HEK293 (cell line): ENCODE measurements around the gene ELMO1.

Experiments
- CTCF ChIA-PET: fragments of 350-600 bp; formaldehyde crosslinking; extraction: SDS; loops from one replicate; lab custom pipeline; 2021; ENCODE audit warnings: antibody characterized with exemption; lab: Yijun Ruan, JAX
- POLR2A ChIA-PET: fragments of 300-600 bp; formaldehyde crosslinking; extraction: SDS; loops from one replicate; lab custom pipeline; 2020; ENCODE audit warnings: antibody characterized with exemption, inconsistent platforms; lab: Yijun Ruan, JAX
- H3K27ac ChIP-seq: fragments of 200-500 bp; sonication (Bioruptor generic); 2 replicates; pipeline ENCODE4 v1.5.1; 2014; ENCODE audit warnings: low read depth, low read length, control low read depth, inconsistent platforms; ENCODE audit errors: extremely low read depth
- H3K36me3 ChIP-seq, 2 experiments: fragments of 200-500 bp in 1 of 2; sonication (Bioruptor generic) in 1 of 2; 1 replicate in 1 of 2; 2 replicates in 1 of 2; pipeline ENCODE4 v1.5.1; 2014 to 2017; ENCODE audit warnings: inconsistent platforms in 2 of 2, low read length in 2 of 2; ENCODE audit not compliant: control insufficient read depth in 2 of 2, insufficient read depth in 1 of 2
- H3K4me1 ChIP-seq: fragments of 200-500 bp; sonication (Bioruptor generic); 2 replicates; pipeline ENCODE4 v1.5.1; 2014; ENCODE audit warnings: mild to moderate bottlenecking, low read length, inconsistent platforms; ENCODE audit not compliant: control insufficient read depth, insufficient read depth
- H3K4me3 ChIP-seq: 2 replicates; pipeline ENCODE4 v1.5.1; 2011; ENCODE audit warnings: low read depth, mild to moderate bottlenecking, control low read depth, low read length, moderate library complexity
- H3K9me3 ChIP-seq: fragments of 200-500 bp; sonication (Bioruptor generic); 2 replicates; pipeline ENCODE4 v1.5.1; 2014; ENCODE audit warnings: low read depth, low read length, inconsistent platforms; ENCODE audit not compliant: control insufficient read depth, insufficient read depth
- BCL11A ChIP-seq: fragments of 450-650 bp; formaldehyde crosslinking; IDR thresholded peaks from 2 replicates; pipeline ENCODE4 v1.5.1; 2016; ENCODE audit warnings: low read depth, missing biosample characterization, missing genetic modification characterization
- GFI1B ChIP-seq: fragments of 450-650 bp; formaldehyde crosslinking; IDR thresholded peaks from 2 replicates; pipeline ENCODE4 v1.5.1; 2016; ENCODE audit warnings: missing biosample characterization, missing genetic modification characterization
- MZF1 ChIP-seq: fragments of 450-650 bp; formaldehyde crosslinking; IDR thresholded peaks from 2 replicates; pipeline ENCODE4 v1.5.1; 2017; ENCODE audit warnings: missing biosample characterization, missing genetic modification characterization, borderline replicate concordance
- OVOL3 ChIP-seq: fragments of 450-650 bp; formaldehyde crosslinking; IDR thresholded peaks from 2 replicates; pipeline ENCODE4 v1.5.1; 2016; ENCODE audit warnings: missing biosample characterization, missing genetic modification characterization
- SALL2 ChIP-seq: fragments of 450-650 bp; formaldehyde crosslinking; IDR thresholded peaks from 2 replicates; pipeline ENCODE4 v1.5.0; 2017; ENCODE audit warnings: missing biosample characterization, mild to moderate bottlenecking, missing genetic modification characterization, borderline replicate concordance
- ZFP3 ChIP-seq: fragments of 450-650 bp; formaldehyde crosslinking; IDR thresholded peaks from 2 replicates; pipeline ENCODE4 v1.5.1; 2016; ENCODE audit warnings: low read depth, missing biosample characterization, missing genetic modification characterization
- ZNF155 ChIP-seq: fragments of 450-650 bp; formaldehyde crosslinking; IDR thresholded peaks from 2 replicates; pipeline ENCODE4 v1.5.1; 2016; ENCODE audit warnings: missing biosample characterization, missing genetic modification characterization
- ZNF175 ChIP-seq: fragments of 450-650 bp; formaldehyde crosslinking; IDR thresholded peaks from 2 replicates; pipeline ENCODE4 v1.5.1; 2016; ENCODE audit warnings: missing biosample characterization, missing genetic modification characterization
- ZNF19 ChIP-seq: fragments of 450-650 bp; formaldehyde crosslinking; IDR thresholded peaks from 2 replicates; pipeline ENCODE4; 2016; ENCODE audit warnings: missing biosample characterization, missing genetic modification characterization, low read depth
- ZNF214 ChIP-seq: fragments of 450-650 bp; formaldehyde crosslinking; IDR thresholded peaks from 2 replicates; pipeline ENCODE4 v1.5.1; 2017; ENCODE audit warnings: missing biosample characterization, mild to moderate bottlenecking, missing genetic modification characterization, borderline replicate concordance
- ZNF311 ChIP-seq: fragments of 450-650 bp; formaldehyde crosslinking; IDR thresholded peaks from 2 replicates; pipeline ENCODE4 v1.5.1; 2017; ENCODE audit warnings: missing biosample characterization, missing genetic modification characterization, borderline replicate concordance
- ZNF404 ChIP-seq: fragments of 450-650 bp; formaldehyde crosslinking; IDR thresholded peaks from 2 replicates; pipeline ENCODE4 v1.5.1; 2017; ENCODE audit warnings: missing biosample characterization, missing genetic modification characterization
- ZNF48 ChIP-seq: fragments of 450-650 bp; formaldehyde crosslinking; IDR thresholded peaks from 2 replicates; pipeline ENCODE4 v1.5.1; 2016; ENCODE audit warnings: missing biosample characterization, missing genetic modification characterization
- ZNF529 ChIP-seq: fragments of 450-650 bp; formaldehyde crosslinking; IDR thresholded peaks from 2 replicates; pipeline ENCODE4 v1.5.1; 2017; ENCODE audit warnings: missing genetic modification characterization, missing biosample characterization; ENCODE audit not compliant: insufficient replicate concordance
- ZNF580 ChIP-seq: fragments of 450-650 bp; formaldehyde crosslinking; IDR thresholded peaks from 2 replicates; pipeline ENCODE4 v1.5.1; 2016; ENCODE audit warnings: missing biosample characterization, missing genetic modification characterization
- ZNF585B ChIP-seq: fragments of 450-650 bp; formaldehyde crosslinking; IDR thresholded peaks from 2 replicates; pipeline ENCODE4 v1.5.1; 2016; ENCODE audit warnings: missing biosample characterization, missing genetic modification characterization
- ZNF645 ChIP-seq: fragments of 450-650 bp; formaldehyde crosslinking; IDR thresholded peaks from 2 replicates; pipeline ENCODE4; 2016; ENCODE audit warnings: missing biosample characterization, missing genetic modification characterization
- ZNF785 ChIP-seq: fragments of 450-650 bp; formaldehyde crosslinking; IDR thresholded peaks from 2 replicates; pipeline ENCODE4 v1.5.1; 2016; ENCODE audit warnings: missing biosample characterization, missing genetic modification characterization
- TF ChIP-seq, protein P1 (sequence below): fragments of 450-650 bp; formaldehyde crosslinking; IDR thresholded peaks from 2 replicates; pipeline ENCODE4 v1.5.1; 2017; ENCODE audit warnings: missing biosample characterization, missing genetic modification characterization
- TF ChIP-seq, protein P2 (sequence below): fragments of 450-650 bp; formaldehyde crosslinking; IDR thresholded peaks from 2 replicates; pipeline ENCODE4 v1.5.1; 2016; ENCODE audit warnings: missing biosample characterization, missing genetic modification characterization, low read depth
- TF ChIP-seq, protein P3 (sequence below): fragments of 450-650 bp; formaldehyde crosslinking; conservative IDR thresholded peaks from 2 replicates; pipeline ENCODE4 v1.5.1; 2016; ENCODE audit warnings: low read depth, missing biosample characterization, missing genetic modification characterization
- TF ChIP-seq, protein P4 (sequence below): fragments of 450-650 bp; formaldehyde crosslinking; IDR thresholded peaks from 2 replicates; pipeline ENCODE4 v1.5.1; 2016; ENCODE audit warnings: missing biosample characterization, missing genetic modification characterization, borderline replicate concordance
- TF ChIP-seq, protein P5 (sequence below): fragments of 450-650 bp; IDR thresholded peaks from 2 replicates; pipeline ENCODE4 v1.5.1; 2018; ENCODE audit warnings: missing biosample characterization, mild to moderate bottlenecking, missing genetic modification characterization

The ELMO1 gene

GRCh38 chr7:36919738-36920137, 528.9 kb downstream of the ELMO1 start:
- no peaks in the 10 kb centered on the region for H3K9me3 ChIP-seq
- no peaks in the 10 kb centered on the region for H3K4me1 ChIP-seq
- ChIA-PET CTCF (interaction anchor here (0.6 kb wide), 1 partner anchor 235 kb away, joined by 3 read pairs; no protein-coding TSS in a partner anchor), POLR2A (no interaction called here)
- H3K4me3 ChIP-seq, result no peak overlapping the region
- H3K36me3 ChIP-seq, result no peaks in the 10 kb centered on the region
- H3K27ac ChIP-seq, result no peak overlapping the region
- TF ChIP-seq, protein P1, sequence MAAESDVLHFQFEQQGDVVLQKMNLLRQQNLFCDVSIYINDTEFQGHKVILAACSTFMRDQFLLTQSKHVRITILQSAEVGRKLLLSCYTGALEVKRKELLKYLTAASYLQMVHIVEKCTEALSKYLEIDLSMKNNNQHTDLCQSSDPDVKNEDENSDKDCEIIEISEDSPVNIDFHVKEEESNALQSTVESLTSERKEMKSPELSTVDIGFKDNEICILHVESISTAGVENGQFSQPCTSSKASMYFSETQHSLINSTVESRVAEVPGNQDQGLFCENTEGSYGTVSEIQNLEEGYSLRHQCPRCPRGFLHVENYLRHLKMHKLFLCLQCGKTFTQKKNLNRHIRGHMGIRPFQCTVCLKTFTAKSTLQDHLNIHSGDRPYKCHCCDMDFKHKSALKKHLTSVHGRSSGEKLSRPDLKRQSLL (tag by site-specific recombination), result no peak
- TF ChIP-seq MZF1, result no peak
- TF ChIP-seq BCL11A (tag by site-specific recombination), result no peak
- TF ChIP-seq, protein P2, sequence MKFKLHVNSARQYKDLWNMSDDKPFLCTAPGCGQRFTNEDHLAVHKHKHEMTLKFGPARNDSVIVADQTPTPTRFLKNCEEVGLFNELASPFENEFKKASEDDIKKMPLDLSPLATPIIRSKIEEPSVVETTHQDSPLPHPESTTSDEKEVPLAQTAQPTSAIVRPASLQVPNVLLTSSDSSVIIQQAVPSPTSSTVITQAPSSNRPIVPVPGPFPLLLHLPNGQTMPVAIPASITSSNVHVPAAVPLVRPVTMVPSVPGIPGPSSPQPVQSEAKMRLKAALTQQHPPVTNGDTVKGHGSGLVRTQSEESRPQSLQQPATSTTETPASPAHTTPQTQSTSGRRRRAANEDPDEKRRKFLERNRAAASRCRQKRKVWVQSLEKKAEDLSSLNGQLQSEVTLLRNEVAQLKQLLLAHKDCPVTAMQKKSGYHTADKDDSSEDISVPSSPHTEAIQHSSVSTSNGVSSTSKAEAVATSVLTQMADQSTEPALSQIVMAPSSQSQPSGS, result no peak
- no peak for TF ChIP-seq OVOL3 (tag by site-specific recombination)
- TF ChIP-seq SALL2 (tag by site-specific recombination), result no peak
- TF ChIP-seq, protein P3, sequence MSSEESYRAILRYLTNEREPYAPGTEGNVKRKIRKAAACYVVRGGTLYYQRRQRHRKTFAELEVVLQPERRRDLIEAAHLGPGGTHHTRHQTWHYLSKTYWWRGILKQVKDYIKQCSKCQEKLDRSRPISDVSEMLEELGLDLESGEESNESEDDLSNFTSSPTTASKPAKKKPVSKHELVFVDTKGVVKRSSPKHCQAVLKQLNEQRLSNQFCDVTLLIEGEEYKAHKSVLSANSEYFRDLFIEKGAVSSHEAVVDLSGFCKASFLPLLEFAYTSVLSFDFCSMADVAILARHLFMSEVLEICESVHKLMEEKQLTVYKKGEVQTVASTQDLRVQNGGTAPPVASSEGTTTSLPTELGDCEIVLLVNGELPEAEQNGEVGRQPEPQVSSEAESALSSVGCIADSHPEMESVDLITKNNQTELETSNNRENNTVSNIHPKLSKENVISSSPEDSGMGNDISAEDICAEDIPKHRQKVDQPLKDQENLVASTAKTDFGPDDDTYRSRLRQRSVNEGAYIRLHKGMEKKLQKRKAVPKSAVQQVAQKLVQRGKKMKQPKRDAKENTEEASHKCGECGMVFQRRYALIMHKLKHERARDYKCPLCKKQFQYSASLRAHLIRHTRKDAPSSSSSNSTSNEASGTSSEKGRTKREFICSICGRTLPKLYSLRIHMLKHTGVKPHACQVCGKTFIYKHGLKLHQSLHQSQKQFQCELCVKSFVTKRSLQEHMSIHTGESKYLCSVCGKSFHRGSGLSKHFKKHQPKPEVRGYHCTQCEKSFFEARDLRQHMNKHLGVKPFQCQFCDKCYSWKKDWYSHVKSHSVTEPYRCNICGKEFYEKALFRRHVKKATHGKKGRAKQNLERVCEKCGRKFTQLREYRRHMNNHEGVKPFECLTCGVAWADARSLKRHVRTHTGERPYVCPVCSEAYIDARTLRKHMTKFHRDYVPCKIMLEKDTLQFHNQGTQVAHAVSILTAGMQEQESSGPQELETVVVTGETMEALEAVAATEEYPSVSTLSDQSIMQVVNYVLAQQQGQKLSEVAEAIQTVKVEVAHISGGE (tag by site-specific recombination), result no peak
- TF ChIP-seq ZNF155 (tag by site-specific recombination), result no peak
- no peak for TF ChIP-seq ZNF19
- no peak for TF ChIP-seq ZNF645 (tag by site-specific recombination)
- no peak for TF ChIP-seq ZNF404 (tag by site-specific recombination)
- TF ChIP-seq ZNF175 (tag by site-specific recombination), result no peak
- no peak for TF ChIP-seq ZNF529 (tag by site-specific recombination)
- no peak for TF ChIP-seq ZNF580
- TF ChIP-seq ZNF48 (tag by site-specific recombination), result no peak
- TF ChIP-seq, all 188 proteins: peak for 0

DNA sequence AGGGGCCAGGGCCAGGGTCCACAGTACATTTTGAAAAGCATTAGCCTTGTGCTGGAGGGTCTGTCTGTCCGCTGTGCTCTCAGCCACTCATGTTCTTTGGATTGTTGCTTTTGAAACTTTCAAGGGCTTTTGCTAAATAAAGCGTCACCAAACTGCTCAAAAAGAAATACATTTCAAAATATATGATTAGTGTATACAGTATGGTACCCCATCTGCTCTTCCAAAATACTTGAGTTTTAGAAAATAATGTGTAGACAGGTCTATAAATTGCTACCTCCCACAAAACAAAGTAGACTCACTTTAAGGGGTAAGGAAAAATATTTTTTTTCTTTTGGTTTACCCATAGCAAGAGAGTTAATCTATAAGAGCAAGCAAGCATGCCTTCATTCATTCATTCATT, 530.1 kb downstream of the ELMO1 start:
- POLR2A ChIA-PET, result no interaction called here
- H3K36me3 ChIP-seq, result no peaks in the 10 kb centered on the region
- no peak overlapping the region for H3K4me3 ChIP-seq
- H3K4me1 ChIP-seq, result no peaks in the 10 kb centered on the region
- CTCF ChIA-PET, result no interaction called here
- no peak overlapping the region for H3K27ac ChIP-seq
- H3K9me3 ChIP-seq, result no peaks in the 10 kb centered on the region
- TF ChIP-seq ZFP3 (tag by site-specific recombination) (no peak), ZNF214 (tag by site-specific recombination) (no peak), ZNF585B (tag by site-specific recombination) (no peak), ZNF311 (no peak), ZNF785 (no peak), GFI1B (tag by site-specific recombination) (no peak), ZNF155 (tag by site-specific recombination) (no peak)
- TF ChIP-seq, protein P4, sequence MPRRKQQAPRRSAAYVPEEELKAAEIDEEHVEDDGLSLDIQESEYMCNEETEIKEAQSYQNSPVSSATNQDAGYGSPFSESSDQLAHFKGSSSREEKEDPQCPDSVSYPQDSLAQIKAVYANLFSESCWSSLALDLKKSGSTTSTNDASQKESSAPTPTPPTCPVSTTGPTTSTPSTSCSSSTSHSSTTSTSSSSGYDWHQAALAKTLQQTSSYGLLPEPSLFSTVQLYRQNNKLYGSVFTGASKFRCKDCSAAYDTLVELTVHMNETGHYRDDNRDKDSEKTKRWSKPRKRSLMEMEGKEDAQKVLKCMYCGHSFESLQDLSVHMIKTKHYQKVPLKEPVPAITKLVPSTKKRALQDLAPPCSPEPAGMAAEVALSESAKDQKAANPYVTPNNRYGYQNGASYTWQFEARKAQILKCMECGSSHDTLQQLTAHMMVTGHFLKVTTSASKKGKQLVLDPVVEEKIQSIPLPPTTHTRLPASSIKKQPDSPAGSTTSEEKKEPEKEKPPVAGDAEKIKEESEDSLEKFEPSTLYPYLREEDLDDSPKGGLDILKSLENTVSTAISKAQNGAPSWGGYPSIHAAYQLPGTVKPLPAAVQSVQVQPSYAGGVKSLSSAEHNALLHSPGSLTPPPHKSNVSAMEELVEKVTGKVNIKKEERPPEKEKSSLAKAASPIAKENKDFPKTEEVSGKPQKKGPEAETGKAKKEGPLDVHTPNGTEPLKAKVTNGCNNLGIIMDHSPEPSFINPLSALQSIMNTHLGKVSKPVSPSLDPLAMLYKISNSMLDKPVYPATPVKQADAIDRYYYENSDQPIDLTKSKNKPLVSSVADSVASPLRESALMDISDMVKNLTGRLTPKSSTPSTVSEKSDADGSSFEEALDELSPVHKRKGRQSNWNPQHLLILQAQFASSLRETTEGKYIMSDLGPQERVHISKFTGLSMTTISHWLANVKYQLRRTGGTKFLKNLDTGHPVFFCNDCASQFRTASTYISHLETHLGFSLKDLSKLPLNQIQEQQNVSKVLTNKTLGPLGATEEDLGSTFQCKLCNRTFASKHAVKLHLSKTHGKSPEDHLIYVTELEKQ (tag by site-specific recombination), result no peak
- TF ChIP-seq, protein P5, sequence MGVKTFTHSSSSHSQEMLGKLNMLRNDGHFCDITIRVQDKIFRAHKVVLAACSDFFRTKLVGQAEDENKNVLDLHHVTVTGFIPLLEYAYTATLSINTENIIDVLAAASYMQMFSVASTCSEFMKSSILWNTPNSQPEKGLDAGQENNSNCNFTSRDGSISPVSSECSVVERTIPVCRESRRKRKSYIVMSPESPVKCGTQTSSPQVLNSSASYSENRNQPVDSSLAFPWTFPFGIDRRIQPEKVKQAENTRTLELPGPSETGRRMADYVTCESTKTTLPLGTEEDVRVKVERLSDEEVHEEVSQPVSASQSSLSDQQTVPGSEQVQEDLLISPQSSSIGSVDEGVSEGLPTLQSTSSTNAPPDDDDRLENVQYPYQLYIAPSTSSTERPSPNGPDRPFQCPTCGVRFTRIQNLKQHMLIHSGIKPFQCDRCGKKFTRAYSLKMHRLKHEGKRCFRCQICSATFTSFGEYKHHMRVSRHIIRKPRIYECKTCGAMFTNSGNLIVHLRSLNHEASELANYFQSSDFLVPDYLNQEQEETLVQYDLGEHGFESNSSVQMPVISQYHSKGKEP (tag by site-specific recombination), result no peak
